MCF 10A (cell line): ENCODE data around the gene COL10A1. TPM values are rescaled to one million over a fixed set of nuclear protein-coding genes. Genes with fewer than 3 reads are reported as not detected.

Experiments
- BruUV-seq: library from RNA; stranded (reverse); fragments of 400-500 nt; replicated peaks from 2 replicates; lab custom pipeline; 2021; lab: Mats Ljungman, UMichigan
- CTCF ChIA-PET: fragments of 300-600 bp; sonication (Branson Sonifier 250); formaldehyde crosslinking; extraction: SDS; loops from one replicate; lab custom pipeline; 2021; ENCODE audit warnings: antibody characterized with exemption, inconsistent platforms; lab: Yijun Ruan, JAX
- POLR2A ChIA-PET: fragments of 300-600, 350-650 bp; sonication (Branson Sonifier 250); formaldehyde crosslinking; extraction: SDS; loops from one replicate; lab custom pipeline; 2020; ENCODE audit warnings: antibody characterized with exemption, inconsistent platforms; lab: Yijun Ruan, JAX
- DNase-seq: peaks from one replicate; pipeline ENCODE4 v3.0.0-alpha.2; 2018; ENCODE audit not compliant: unreplicated experiment
- H3K27ac Mint-ChIP-seq: one replicate; pipeline ENCODE4 v1.8.0; 2022; ENCODE audit warnings: mild to moderate bottlenecking, low read depth, mixed read lengths; ENCODE audit not compliant: unreplicated experiment
- H3K27me3 Mint-ChIP-seq: one replicate; pipeline ENCODE4 v1.8.0; 2022; ENCODE audit warnings: mixed read lengths; ENCODE audit not compliant: insufficient read depth, unreplicated experiment
- H3K36me3 Mint-ChIP-seq: one replicate; pipeline ENCODE4 v1.8.0; 2022; ENCODE audit warnings: mild to moderate bottlenecking, moderate library complexity, mixed read lengths; ENCODE audit not compliant: insufficient read depth, unreplicated experiment
- H3K4me1 Mint-ChIP-seq: one replicate; pipeline ENCODE4 v1.8.0; 2022; ENCODE audit warnings: mixed read lengths; ENCODE audit not compliant: insufficient read depth, unreplicated experiment
- H3K4me3 Mint-ChIP-seq: one replicate; pipeline ENCODE4 v1.8.0; 2022; ENCODE audit warnings: mild to moderate bottlenecking, moderate library complexity, mixed read lengths; ENCODE audit not compliant: unreplicated experiment
- H3K9me3 Mint-ChIP-seq: one replicate; pipeline ENCODE4 v1.8.0; 2022; ENCODE audit warnings: mixed read lengths; ENCODE audit not compliant: unreplicated experiment
- CTCF ChIP-seq: fragments of 200-600 bp; IDR thresholded peaks from one replicate; pipeline ENCODE4 v1.8.0; 2022; ENCODE audit warnings: antibody characterized with exemption, mild to moderate bottlenecking; ENCODE audit not compliant: unreplicated experiment
- intact Hi-C: fragments of 100-400 bp; cut with micrococcal nuclease; formaldehyde crosslinking; loops from 2 replicates; pipeline ENCODE4 v1.14.1; 2022
- total RNA-seq: library from RNA; stranded (reverse); gene quantifications from 2 replicates; pipeline ENCODE4 v1.2.3, GENCODE V29; 2022

The COL10A1 gene
- total RNA-seq, 1 experiment from 2014 or later: not detected

DNA sequence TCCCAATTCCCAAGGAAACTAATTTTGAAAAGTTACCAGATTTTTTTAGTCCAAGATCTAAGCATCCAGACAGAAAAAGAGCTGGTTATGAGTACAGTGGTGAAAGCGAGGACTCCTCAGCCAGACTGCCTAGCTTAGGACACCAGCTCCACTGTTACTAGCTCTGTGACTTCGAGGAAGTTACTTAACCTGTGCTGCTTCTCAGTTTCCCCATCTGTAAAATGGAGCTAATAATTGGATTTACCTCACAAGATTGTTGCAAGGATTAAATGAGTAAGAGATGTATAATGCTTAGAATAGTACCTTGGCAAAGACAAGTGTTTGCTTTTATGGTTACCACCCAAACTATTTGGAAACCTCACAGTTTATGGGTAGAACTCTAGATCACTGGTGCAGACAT, 24.1 kb downstream of the COL10A1 start:
- no peaks in the 10 kb centered on the region for H3K27me3 Mint-ChIP-seq
- CTCF ChIA-PET: interaction anchor here (0.6 to 3.5 kb wide), 10 partner anchors 10 to 167 kb away, joined by 3 to 32 read pairs (median 3); partner anchors contain the start of gene FRK
- no peak for DNase-seq
- intact Hi-C loops: loop anchor here (1.0 kb wide), 1 partner anchor 41 kb away; the partner anchor contains the start of gene FRK
- POLR2A ChIA-PET: interaction anchor here (0.5 to 3.5 kb wide), 16 partner anchors 10 to 459 kb away, joined by 3 to 66 read pairs (median 7); partner anchors contain the start of genes FRK, TSPYL1 and TSPYL4
- H3K4me3 Mint-ChIP-seq: peak overlapping the region; percentile 93
- H3K9me3 Mint-ChIP-seq: no peaks in the 10 kb centered on the region
- H3K36me3 Mint-ChIP-seq: peaks cover 5% of the 10 kb centered on the region
- H3K27ac Mint-ChIP-seq: peak overlapping the region; percentile 71
- no peak for TF ChIP-seq CTCF
- H3K4me1 Mint-ChIP-seq: peaks cover 23% of the 10 kb centered on the region
- BruUV-seq: no TSS peak

GRCh38 chr6:116101302-116101718, 24.6 kb downstream of the COL10A1 start:
- ChIA-PET POLR2A (interaction anchor here (0.5 to 3.5 kb wide), 26 partner anchors 9 to 579 kb away, joined by 3 to 66 read pairs (median 4); partner anchors contain the start of genes COL10A1, DSE, FRK and TSPYL1), CTCF (interaction anchor here (0.6 to 3.5 kb wide), 15 partner anchors 11 to 131 kb away, joined by 3 to 32 read pairs (median 3); partner anchors contain the start of gene FRK)
- Mint-ChIP-seq H3K9me3 (no peaks in the 10 kb centered on the region), H3K4me1 (peaks cover 23% of the 10 kb centered on the region), H3K27me3 (no peaks in the 10 kb centered on the region), H3K4me3 (peak overlapping the region; percentile 93), H3K36me3 (peaks cover 5% of the 10 kb centered on the region), H3K27ac (peak overlapping the region; percentile 71)
- no TSS peak for BruUV-seq
- TF ChIP-seq CTCF: no peak
- DNase-seq: no peak
- intact Hi-C loops: loop anchor here (1.0 kb wide), 1 partner anchor 41 kb away; the partner anchor contains the start of gene FRK

DNA sequence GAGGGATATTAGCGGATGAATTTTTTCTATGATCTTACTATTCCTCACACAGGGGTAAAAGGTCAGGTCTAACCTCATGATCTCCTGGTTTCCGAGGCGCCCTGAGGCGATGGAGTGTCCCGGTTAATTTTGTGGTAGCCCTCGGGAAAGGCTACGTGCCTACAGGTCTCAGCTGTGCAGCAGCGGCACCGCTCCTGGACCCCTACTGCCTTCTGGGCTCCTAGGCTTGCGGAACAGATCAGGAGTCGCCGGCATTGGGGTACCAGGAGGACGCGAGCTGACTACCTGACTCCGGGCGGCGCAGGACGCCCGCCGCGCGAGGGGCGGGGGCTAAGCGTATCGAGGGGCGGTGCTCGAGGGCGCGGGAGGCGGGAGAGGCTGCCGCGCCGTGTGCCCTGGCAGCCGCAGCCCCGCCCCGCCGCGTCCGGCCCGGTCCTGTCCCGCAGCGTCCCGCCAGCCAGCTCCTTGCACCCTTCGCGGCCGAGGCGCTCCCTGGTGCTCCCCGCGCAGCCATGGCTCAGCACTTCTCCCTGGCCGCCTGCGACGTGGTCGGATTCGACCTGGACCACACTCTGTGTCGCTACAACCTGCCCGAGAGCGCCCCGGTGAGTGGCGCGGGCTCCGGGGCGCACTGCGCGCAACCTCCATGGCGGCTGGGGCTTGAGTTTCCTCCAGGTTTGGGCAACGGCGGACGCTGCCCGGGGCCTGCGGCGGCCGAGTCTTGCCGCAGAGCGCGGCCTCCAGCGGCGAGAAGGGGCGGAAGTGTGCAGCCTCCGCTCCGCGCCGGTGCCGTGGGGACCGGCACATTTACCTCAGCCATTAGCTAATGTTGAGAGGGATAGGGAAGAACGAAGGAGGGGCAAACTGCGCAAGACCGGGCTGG, 25.3 kb downstream of the COL10A1 start, which contains the start of gene NT5DC1:
Gene NT5DC1 (plus strand): TSS at position 435 of the 883 bp plus-strand sequence. CDS start 78 bp downstream, at position 513.
- H3K4me1 Mint-ChIP-seq: peaks cover 23% of the 10 kb centered on the region
- H3K9me3 Mint-ChIP-seq: peaks cover 5% of the 10 kb centered on the region
- peak; percentile 86 for DNase-seq
- intact Hi-C loops: loop anchor here (1.0 kb wide), 1 partner anchor 40 kb away; the partner anchor contains the start of gene FRK
- BruUV-seq: TSS peak; percentile 32
- ChIA-PET POLR2A (interaction anchor here (0.6 to 3.5 kb wide), 32 partner anchors 8 to 580 kb away, joined by 3 to 66 read pairs (median 4); partner anchors contain the start of genes COL10A1, DSE, FRK and TSPYL1), CTCF (interaction anchor here (0.5 to 3.5 kb wide), 15 partner anchors 11 to 290 kb away, joined by 3 to 32 read pairs (median 3); partner anchors contain the start of gene FRK)
- no peaks in the 10 kb centered on the region for H3K27me3 Mint-ChIP-seq
- peak within 1 kb of the TSS; percentile 93 for H3K4me3 Mint-ChIP-seq
- peak within 1 kb of the TSS; percentile 71 for H3K27ac Mint-ChIP-seq
- TF ChIP-seq CTCF: peak; percentile 36
- peaks cover 5% of the 10 kb centered on the region for H3K36me3 Mint-ChIP-seq
